Upper lobe of right lung (tissue), 1 donor: ENCODE data around the gene CLASP1. TPM values are rescaled to one million over a fixed set of nuclear protein-coding genes. Genes with fewer than 3 reads are reported as not detected.

Source experiments
- ATAC-seq: fragments of 200-7000 bp; cut with Tn5 transposase; one replicate; pipeline ENCODE4 v1.9.1; 2020; ENCODE audit warnings: mild to moderate bottlenecking, moderate library complexity
- DNase-seq: peaks from one replicate; pipeline ENCODE4 v3.0.0-alpha.2; 2020
- H3K27ac ChIP-seq: fragments of 200-600 bp; one replicate; pipeline ENCODE4 v1.8.0; 2022
- H3K27me3 ChIP-seq: fragments of 200-600 bp; one replicate; pipeline ENCODE4 v1.8.0; 2022; ENCODE audit warnings: mild to moderate bottlenecking
- H3K36me3 ChIP-seq: fragments of 200-600 bp; one replicate; pipeline ENCODE4 v1.8.0; 2022
- H3K4me1 ChIP-seq: fragments of 200-600 bp; one replicate; pipeline ENCODE4 v1.8.0; 2022
- H3K4me3 ChIP-seq: fragments of 200-600 bp; one replicate; pipeline ENCODE4 v1.8.0; 2022; ENCODE audit warnings: mild to moderate bottlenecking
- H3K9me3 ChIP-seq: fragments of 200-600 bp; one replicate; pipeline ENCODE4 v1.8.0; 2022
- CTCF ChIP-seq: fragments of 200-600 bp; IDR thresholded peaks from one replicate; pipeline ENCODE4 v1.8.0; 2022; ENCODE audit warnings: antibody characterized with exemption
- intact Hi-C: fragments of 100-400 bp; cut with DNase I; formaldehyde crosslinking; loops from one replicate; pipeline ENCODE4 v1.11.0; 2022
- total RNA-seq: library from RNA; stranded (reverse); fragmentation: NEBNext Ultra II Directional; extraction: Animal tissue kit (Norgen Biotek cat#: 25700); gene quantifications from one replicate; pipeline ENCODE4 v1.2.1, GENCODE V29; 2021
- donor health status: DM: no; HTN: yes; CAD: no; lungs with severe emphysema.

The CLASP1 gene
- total RNA-seq, 1 donor from 2014 or later, result 44.5 TPM

GRCh38 chr2:121501554-121501953 is 147.7 kb downstream of the CLASP1 start:
- Histone ChIP-seq H3K9me3 (no peaks in the 10 kb centered on the region), H3K36me3 (peaks cover 15% of the 10 kb centered on the region), H3K27me3 (no peaks in the 10 kb centered on the region), H3K4me1 (no peaks in the 10 kb centered on the region), H3K27ac (no peak overlapping the region), H3K4me3 (no peak overlapping the region)
- no peak for TF ChIP-seq CTCF
- DNase-seq (no peak), ATAC-seq (no peak)
- intact Hi-C loops, result no loop called here

GRCh38 chr2:121501031-121501430 is 148.2 kb downstream of the CLASP1 start:
- DNase-seq (no peak), ATAC-seq (peak; percentile 41)
- H3K27ac ChIP-seq, result no peak overlapping the region
- H3K27me3 ChIP-seq, result no peaks in the 10 kb centered on the region
- no peak overlapping the region for H3K4me3 ChIP-seq
- H3K4me1 ChIP-seq, result no peaks in the 10 kb centered on the region
- no peak for TF ChIP-seq CTCF
- no peaks in the 10 kb centered on the region for H3K9me3 ChIP-seq
- peaks cover 15% of the 10 kb centered on the region for H3K36me3 ChIP-seq
- intact Hi-C loops, result no loop called here

- DNase-seq (no peak), ATAC-seq (no peak)
- Histone ChIP-seq H3K36me3 (peaks cover 15% of the 10 kb centered on the region), H3K4me3 (no peak overlapping the region), H3K27me3 (no peaks in the 10 kb centered on the region), H3K27ac (no peak overlapping the region), H3K9me3 (no peaks in the 10 kb centered on the region), H3K4me1 (no peaks in the 10 kb centered on the region)
- no peak for TF ChIP-seq CTCF
- intact Hi-C loops, result no loop called here
Measured at GRCh38 chr2:121498731-121499130, 150.5 kb downstream of the CLASP1 start.

- TF ChIP-seq CTCF, result no peak
- Histone ChIP-seq H3K9me3 (no peaks in the 10 kb centered on the region), H3K27ac (no peak overlapping the region), H3K4me1 (peaks cover 7% of the 10 kb centered on the region), H3K27me3 (no peaks in the 10 kb centered on the region), H3K36me3 (no peaks in the 10 kb centered on the region), H3K4me3 (no peak overlapping the region)
- no peak for ATAC-seq
- intact Hi-C loops, result no loop called here
- no peak for DNase-seq
Measured at GRCh38 chr2:121492409-121492808, 156.9 kb downstream of the CLASP1 start.

- no peak for DNase-seq
- Histone ChIP-seq H3K4me3 (no peak overlapping the region), H3K9me3 (no peaks in the 10 kb centered on the region), H3K27ac (no peak overlapping the region), H3K36me3 (no peaks in the 10 kb centered on the region), H3K4me1 (peaks cover 7% of the 10 kb centered on the region), H3K27me3 (no peaks in the 10 kb centered on the region)
- intact Hi-C loops, result no loop called here
- no peak for ATAC-seq
- TF ChIP-seq CTCF, result no peak
Measured at GRCh38 chr2:121491518-121491917, 157.7 kb downstream of the CLASP1 start.

- Histone ChIP-seq H3K36me3 (no peaks in the 10 kb centered on the region), H3K9me3 (no peaks in the 10 kb centered on the region), H3K4me1 (peaks cover 7% of the 10 kb centered on the region), H3K27ac (no peak overlapping the region), H3K27me3 (no peaks in the 10 kb centered on the region), H3K4me3 (no peak overlapping the region)
- TF ChIP-seq CTCF, result no peak
- no peak for ATAC-seq
- intact Hi-C loops, result no loop called here
- no peak for DNase-seq
Measured at GRCh38 chr2:121490584-121491133, 158.6 kb downstream of the CLASP1 start.
